NCI-H2107 treated with DMSO at 0.1 percent for 48 hours (cell line): ENCODE data around the gene NEURL1B.

Experiments
- DNase-seq: peaks from one replicate; lab custom pipeline; 2025; ENCODE audit not compliant: unreplicated experiment; lab: John Stamatoyannopoulos, UW

Gene NEURL1B

DNA sequence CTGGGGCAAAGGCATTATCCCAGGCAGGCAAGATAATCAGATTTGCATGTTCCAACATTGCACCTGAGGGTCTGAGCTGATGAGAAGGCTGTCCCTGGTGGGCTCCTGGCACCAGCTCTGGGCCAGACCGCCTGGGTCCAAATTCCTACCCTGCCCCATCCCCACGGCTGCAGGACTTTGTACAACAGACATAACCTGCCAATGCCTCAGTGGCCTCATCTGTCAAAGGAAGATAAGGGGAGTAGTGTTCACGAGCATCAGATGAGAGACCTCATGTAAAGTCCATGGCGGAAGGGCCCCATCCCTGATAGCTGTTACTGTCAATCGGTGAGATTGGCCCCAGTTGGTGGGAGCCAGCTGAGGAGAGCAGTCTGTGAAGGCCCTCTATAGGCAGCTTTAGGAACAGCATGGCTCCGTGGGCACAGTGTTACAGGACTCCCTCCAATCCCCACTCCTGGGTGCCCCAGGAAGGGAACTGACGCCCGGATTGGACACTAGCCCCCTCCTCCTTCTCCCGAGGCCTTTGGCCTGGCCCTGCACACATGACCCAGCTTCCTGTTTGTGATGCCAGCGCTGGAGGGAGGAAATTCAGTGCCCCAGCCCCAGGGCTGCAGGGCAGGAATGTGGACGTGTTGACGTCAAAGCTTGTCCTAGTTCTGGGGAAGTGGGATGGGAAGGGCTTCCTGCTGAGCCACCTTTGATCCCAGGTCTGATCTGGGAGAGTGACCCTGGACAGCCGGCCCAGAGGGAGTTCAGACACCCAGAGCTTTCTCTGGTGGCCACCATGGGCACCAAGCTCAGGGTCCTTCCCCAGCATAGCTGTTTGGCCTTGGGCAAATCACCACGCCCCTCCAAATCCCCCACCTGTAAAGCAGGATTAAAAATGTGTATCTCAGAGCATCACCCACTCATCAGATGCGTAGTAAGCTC lies 73.7 kb downstream of the NEURL1B start:
- DNase-seq = no peak

DNA sequence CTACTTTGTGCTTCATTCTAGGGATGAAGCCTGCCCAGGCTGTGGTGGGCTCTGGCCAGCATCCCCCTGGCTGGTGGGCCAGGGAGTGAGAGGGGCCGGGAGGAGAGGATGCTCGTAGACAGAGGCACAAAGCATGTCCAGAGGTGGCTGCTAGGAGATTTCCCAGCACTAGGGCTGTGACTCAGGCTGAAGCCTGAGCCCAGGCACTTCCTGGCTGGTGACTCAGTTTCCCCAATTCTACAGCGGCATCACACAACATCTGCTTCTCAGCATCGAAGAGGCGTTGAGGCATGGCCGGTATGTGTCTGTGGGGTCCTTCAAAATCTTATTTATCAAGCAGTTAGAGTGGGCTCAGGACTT lies 74.3 kb downstream of the NEURL1B start:
- DNase-seq = no peak

- no peak for DNase-seq
These were observed 75.0 kb downstream of the NEURL1B start for GRCh38 chr5:172715931-172716682.

DNA sequence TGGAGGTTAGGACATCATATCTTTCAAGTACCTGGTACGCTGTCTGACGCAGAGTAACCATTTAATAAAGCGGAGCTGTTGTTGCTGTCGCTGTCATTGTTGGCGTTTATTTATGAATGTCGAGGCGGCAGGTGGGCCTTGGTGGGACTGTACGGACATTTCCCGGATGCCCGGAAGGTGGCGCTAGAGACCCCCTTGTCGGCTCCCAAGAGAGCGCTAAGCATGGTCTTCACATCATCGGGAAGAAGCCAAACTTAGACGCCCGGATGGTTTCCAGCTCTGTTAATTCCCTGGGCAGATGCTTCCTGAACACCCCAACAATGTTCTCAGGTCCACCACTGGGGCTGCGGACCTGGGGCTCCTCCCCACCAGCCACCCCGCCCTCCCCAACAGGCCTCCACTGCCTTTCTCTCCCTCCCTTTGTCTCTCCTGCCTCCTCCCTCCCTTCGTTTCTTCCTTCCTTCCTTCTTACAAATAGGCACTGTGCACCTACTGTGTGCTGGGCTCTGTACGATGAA lies 75.8 kb downstream of the NEURL1B start:
- DNase-seq = peak; percentile 32

- no peak for DNase-seq
These were observed 76.6 kb downstream of the NEURL1B start for GRCh38 chr5:172717481-172718195.

GRCh38 chr5:172718527-172719114 lies 77.6 kb downstream of the NEURL1B start:
- DNase-seq = no peak

DNA sequence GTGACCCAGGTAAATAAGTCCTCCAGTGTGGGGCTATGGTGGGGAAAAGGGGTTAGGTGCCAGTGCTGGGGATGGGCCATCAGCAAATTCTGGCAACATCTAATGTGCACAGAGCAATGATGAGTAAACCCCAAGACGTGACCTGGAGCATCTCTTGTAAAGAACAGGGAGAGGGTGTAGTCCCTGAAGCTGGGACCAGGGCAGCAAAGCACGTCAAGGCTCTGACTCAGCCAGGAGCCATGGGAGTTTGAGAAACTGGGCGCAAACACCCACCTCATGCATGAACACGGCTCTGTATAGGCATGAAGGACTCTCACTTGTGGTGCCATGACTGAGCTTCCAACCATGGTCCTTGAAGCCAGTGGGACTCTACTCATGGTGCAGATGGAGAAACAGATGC lies 78.1 kb downstream of the NEURL1B start:
- DNase-seq = no peak

GRCh38 chr5:172720655-172721054 lies 79.6 kb downstream of the NEURL1B start:
- no peak for DNase-seq

DNA sequence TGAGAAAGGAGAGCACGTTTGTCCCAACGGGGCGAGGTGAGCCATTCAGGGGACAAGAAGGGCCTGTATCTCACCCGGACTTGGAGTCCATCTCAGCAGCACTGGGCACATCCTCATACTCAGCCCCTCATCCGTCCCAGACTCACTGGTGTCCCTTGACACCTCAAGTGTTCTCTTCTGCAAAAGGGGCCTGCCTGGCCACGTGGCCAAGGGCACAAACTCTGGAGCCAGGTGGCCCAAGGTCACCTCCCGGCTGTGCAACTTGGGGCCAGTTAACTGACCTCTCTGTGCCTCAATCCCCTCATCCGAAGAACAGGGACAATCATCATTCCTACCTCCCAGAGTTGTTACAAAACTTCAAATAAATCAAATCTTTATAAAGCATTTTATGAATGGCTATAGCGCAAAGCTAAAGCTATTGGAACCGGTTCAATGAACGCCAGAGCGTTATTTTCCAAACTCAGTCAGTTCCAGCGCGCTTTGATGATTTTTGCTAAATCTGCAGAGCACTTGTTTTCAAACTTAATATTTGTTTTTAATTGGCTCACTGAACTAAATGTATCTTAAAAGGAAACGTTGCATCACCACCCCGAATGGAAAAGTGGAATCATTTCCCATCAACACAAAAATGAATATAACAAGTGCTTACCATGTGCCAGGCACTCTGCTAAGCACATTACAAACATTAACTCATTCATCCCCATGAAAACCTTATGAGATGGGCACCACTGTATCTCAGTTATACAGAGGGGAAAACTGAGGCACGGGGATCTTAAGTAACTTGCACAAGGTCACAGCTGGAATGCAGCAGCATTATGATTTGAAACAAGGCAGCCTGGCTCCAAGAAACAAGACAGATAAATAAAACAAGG lies 80.6 kb downstream of the NEURL1B start:
- DNase-seq = no peak

DNA sequence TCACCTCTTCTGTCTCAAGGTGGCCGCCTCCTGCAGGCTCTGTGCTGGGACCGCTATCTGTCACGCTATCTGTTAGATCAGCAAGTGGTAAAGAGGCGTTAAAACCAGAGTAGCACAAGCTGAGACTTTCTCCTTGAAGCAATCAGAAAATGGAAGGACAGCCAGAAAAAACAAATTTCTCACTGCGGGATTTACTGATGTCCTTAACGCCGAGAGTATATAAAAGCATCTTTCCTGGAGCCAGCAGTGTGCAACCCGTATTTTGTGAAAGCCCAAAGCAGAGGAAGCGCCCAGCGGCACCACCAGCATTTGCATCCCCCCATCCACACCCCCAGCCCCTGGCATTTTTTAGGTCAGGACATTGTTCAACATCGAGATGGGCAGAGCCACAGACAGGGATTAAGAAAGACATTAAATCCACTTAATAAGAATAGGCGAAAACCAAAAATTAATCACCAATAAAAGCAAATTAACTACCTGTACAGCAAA lies 81.3 kb downstream of the NEURL1B start:
- no peak for DNase-seq

GRCh38 chr5:172723508-172723907 lies 82.4 kb downstream of the NEURL1B start:
- no peak for DNase-seq

GRCh38 chr5:172724242-172725183 lies 83.5 kb downstream of the NEURL1B start:
- no peak for DNase-seq

- no peak for DNase-seq
These were observed 84.2 kb downstream of the NEURL1B start for GRCh38 chr5:172725273-172725672.

GRCh38 chr5:172725785-172726184 lies 84.7 kb downstream of the NEURL1B start:
- DNase-seq = no peak

GRCh38 chr5:172726966-172727365 lies 85.9 kb downstream of the NEURL1B start:
- DNase-seq = no peak

DNA sequence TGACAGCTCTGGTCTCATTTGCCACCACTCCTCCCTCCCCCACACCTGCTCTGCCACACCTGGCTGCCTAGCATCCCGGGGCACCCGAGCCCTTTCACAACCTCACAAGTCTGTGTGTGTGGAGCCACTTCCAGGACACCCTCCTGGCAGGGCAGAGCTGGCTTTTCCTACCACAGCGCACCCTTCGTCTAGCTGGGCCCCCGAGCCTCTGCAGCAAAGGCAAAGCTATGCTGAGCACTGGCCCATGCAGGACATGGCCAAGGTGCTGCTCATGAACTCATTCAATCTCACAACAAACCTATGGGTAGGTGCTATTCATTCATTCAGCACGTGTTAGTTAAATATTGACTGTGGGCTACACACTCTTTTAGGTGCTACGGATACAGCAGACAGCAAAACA lies 86.5 kb downstream of the NEURL1B start:
- no peak for DNase-seq

DNA sequence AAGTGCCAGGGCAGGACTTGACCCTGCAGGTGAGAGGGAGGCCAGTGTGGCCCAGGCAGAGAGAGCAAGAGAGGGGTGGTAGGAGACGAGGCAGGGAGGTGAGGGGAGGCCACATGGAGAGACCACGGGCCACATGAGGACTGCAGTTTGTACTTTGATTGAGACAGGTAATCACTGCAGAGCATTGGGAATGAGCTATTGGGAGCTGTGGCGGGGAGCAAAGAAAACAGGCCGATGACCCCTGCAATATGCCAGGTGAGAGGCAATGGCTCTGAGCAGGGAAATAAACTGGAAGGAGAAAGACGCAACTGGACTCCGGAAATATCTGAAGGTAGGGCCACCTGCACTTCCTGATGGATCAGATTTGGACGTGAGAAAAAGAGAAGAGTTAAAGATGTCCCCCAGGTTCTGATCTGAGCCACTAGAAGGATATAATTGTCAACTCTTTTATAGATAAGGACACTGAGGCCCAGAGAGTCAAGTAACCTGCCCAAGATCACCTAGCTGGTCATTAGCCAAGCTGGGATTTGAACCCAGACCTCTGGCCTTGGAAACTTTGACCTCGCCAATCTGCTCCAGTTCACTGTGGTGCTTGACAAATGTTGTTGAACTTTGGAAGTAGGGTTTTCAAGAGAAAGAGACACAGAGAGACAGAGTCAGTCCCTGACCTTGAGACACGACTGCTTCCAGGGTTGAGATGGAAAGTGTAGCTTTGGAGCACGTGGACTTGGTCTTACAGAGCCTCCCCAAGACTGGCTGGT lies 87.6 kb downstream of the NEURL1B start:
- DNase-seq = no peak

DNA sequence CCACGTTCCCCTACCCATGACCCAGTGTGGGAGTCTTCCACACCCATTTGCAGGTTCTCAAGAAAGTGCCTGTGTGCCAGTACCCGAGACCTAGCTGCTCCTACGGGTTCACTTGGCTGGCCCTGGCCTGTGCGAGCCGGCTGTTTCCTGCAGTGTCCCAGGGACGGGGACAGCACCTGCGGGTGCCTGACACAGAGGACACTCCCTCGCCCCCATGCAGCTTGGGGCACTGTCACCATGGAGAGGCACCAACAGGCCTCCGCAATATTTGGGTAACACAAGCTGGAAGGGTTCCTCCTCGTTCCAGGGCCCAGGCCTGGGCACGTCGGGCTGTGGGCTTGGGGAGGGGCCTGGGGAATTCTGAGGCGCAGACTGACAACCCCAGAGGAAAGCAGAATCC lies 88.5 kb downstream of the NEURL1B start:
- DNase-seq = no peak
